ENCODE results near the gene ALCAM. TPM values are rescaled to one million over a fixed set of nuclear protein-coding genes. Genes with fewer than 3 reads are reported as not detected.
A peak's percentile ranks its signal among the peaks of the same experiment; 100 is the strongest.

ALCAM gene
- polyA plus RNA-seq, 3 donors = 112 to 151 (median 124) TPM

DNA sequence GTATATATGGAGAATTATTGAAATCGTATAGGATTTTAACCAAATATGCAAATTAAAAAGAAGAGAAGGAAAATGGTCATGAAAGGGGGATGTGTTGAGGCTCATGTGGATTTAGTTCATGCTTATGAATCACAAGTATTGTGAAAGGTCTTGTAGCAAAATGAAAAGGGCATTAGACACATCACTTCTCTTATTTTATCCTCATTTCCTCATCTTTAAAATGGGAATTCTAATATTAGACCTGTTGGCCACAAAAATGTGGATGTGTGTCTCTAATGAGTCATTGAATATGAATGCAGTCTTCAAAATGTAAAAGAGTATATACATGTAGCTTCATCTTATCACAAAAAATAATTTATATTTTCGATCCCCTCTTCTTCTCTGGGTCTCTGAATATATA is 14.9 kb upstream of the ALCAM start:
- DNase-seq (ENCODE audit: extremely low read depth in 1 of 11, low read depth in 9 of 11, low spot score in 4 of 11) = no peak

DNA sequence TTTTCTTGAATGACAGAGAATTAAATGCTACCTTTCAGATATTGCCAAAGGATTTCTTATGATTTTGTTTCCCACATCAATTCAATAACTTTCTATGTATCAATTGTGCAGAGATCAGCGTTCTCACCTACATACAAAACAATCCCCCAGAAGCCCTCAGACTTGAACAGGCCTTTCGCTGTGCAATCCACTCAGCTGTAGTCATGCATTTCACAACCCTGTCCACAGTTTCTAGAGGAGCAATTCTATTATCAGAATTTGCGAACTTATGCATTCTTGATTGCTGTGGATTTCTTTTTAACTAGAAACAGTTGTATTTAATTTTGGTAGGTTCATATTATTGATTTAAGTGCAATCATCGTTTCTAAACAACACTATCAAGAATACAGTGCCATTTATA is 13.7 kb upstream of the ALCAM start:
- no peak for DNase-seq (ENCODE audit: extremely low read depth in 1 of 11, low read depth in 9 of 11, low spot score in 4 of 11)

DNA sequence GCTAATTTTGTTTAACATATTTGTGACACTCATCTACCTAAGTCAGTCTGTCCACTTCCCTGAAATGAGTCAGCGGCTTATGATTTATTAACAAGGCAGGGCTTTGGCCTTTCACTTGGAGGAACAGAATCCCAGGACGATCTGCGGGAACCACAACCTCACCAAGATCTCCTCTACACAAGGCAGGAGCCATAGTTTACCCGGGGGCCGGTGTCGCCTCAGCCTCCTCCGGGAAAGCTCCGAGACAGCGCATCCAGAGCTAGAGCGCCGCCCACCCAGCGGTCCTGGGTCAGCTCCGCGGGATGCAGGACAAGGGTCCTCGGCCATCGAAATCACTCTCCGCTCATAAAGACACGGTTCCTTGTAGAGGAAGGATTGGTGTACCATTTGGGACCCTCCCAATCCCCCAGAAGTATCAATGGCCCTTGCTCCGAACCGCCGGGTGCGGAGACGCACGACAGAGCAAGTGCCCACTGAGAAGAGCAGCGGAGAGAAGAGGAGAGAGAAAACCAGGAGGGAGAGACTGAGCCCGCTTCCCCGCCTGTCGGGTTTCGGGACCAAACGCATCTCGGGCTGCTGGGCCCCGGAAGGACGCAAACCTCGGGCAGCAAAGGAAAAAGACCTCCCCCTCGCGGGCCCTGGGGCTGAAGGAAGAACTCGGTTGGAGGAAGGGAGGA is 13.1 kb upstream of the ALCAM start:
- peak in 6 of 11 donors; percentile 10 to 28 (median 18) for DNase-seq (ENCODE audit: extremely low read depth in 1 of 11, low read depth in 9 of 11, low spot score in 4 of 11)

GRCh38 chr3:105354429-105354828 is 12.3 kb upstream of the ALCAM start:
- DNase-seq (ENCODE audit: extremely low read depth in 1 of 11, low read depth in 9 of 11, low spot score in 4 of 11) = no peak

DNA sequence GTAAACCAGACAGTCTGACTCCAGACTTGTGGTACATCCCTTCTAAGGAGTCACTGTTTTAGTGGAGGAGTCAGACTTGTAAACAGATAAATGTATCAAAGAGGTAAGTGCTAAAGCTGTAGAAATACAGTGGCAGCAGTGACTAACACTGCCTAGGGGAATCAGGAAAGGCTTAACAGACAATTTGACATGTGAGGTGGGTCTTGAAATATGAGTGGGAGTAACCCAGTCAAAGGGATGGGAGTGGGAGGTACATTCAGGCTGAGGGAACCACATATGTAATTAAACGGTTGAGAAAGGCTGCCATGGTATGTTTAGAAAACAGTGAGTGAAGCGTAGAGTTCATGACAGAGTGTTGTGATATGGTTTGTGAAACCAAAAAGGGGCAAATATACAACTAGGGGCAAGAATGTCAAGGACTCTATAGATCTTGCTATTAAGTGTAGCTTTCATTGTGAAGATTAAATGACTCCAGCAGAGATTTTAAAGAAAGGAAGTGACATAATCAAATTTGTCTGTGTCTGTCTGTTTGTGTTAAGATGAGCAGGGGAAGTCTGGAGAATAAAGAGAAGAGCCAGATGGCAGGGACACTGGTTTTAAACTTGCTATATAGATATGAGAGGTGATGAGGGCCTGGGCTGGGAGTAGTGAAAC is 11.2 kb upstream of the ALCAM start:
- DNase-seq (ENCODE audit: extremely low read depth in 1 of 11, low read depth in 9 of 11, low spot score in 4 of 11) = peak in 4 of 11 donors; percentile 12 to 43 (median 34)

GRCh38 chr3:105356396-105356795 is 10.3 kb upstream of the ALCAM start:
- no peak for DNase-seq (ENCODE audit: extremely low read depth in 1 of 11, low read depth in 9 of 11, low spot score in 4 of 11)

GRCh38 chr3:105356988-105357387 is 9.7 kb upstream of the ALCAM start:
- DNase-seq (ENCODE audit: extremely low read depth in 1 of 11, low read depth in 9 of 11, low spot score in 4 of 11) = no peak

GRCh38 chr3:105359098-105359762 is 7.5 kb upstream of the ALCAM start:
- DNase-seq (ENCODE audit: extremely low read depth in 1 of 11, low read depth in 9 of 11, low spot score in 4 of 11) = no peak

DNA sequence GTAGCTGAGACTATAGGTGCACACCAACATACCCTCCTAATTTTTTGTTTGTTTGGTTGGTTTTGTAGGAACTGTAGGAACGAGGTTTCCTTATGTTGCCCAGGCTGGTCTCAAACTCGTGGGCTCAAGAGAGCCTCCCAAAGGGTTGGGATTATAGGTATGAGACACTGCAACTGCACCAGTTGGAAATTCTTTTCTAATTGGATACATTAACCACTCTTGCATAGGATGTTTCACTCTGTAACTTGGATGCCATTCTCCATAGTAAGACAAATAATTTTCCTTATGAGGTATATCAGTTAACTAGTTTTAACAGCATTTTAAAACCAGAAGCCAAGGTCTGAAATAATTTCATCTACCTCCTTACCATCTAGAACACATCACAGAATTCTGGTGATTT is 6.7 kb upstream of the ALCAM start:
- no peak for DNase-seq (ENCODE audit: extremely low read depth in 1 of 11, low read depth in 9 of 11, low spot score in 4 of 11)

DNA sequence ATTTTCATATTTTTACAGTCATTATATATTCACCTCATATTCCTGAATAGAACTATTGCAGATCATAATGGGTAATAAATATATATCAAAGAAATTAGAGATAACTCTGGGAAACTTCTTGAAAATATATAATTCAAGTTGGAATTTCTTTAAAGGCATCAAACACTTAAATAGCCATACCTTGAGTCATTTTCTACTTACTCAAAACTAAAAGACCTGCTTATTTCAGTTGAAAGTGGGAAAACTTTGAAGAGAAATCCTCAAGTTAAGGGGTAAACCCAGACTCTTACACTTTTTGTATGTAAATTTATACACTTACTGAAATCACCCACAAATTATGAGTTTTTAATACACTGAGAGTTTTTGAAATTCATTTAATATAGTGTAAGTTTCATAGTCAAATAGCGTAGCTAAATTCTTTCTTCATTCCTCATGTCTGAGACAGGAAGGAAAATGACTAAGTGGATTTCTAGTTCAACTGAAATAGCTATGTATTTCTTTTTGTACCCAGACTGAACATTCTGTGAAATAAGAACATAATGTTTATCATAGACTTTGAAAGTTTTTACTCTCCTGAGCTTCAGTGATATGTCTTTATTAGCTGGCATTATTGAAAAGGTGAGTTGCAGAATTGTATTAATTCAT is 4.6 kb upstream of the ALCAM start:
- DNase-seq (ENCODE audit: extremely low read depth in 1 of 11, low read depth in 9 of 11, low spot score in 4 of 11) = no peak

GRCh38 chr3:105364128-105364527 is 2.6 kb upstream of the ALCAM start:
- DNase-seq (ENCODE audit: extremely low read depth in 1 of 11, low read depth in 9 of 11, low spot score in 4 of 11) = no peak

DNA sequence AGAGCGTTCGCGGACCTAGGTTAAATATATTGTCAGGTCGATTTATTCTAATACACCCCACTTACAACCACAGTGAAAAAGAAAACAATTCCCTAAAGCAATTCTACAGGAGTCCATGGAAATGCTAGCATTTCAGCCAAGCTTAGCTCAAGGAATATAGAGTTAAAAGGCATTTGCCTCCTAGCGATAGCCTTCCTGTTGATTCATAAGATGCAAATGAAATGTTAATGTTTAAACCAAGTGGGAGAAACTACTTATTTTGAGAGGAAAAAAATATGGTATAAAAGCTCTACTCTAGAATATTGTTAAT is 1.7 kb upstream of the ALCAM start:
- peak in 2 of 11 donors; percentile 19 to 33 for DNase-seq (ENCODE audit: extremely low read depth in 1 of 11, low read depth in 9 of 11, low spot score in 4 of 11)

DNA sequence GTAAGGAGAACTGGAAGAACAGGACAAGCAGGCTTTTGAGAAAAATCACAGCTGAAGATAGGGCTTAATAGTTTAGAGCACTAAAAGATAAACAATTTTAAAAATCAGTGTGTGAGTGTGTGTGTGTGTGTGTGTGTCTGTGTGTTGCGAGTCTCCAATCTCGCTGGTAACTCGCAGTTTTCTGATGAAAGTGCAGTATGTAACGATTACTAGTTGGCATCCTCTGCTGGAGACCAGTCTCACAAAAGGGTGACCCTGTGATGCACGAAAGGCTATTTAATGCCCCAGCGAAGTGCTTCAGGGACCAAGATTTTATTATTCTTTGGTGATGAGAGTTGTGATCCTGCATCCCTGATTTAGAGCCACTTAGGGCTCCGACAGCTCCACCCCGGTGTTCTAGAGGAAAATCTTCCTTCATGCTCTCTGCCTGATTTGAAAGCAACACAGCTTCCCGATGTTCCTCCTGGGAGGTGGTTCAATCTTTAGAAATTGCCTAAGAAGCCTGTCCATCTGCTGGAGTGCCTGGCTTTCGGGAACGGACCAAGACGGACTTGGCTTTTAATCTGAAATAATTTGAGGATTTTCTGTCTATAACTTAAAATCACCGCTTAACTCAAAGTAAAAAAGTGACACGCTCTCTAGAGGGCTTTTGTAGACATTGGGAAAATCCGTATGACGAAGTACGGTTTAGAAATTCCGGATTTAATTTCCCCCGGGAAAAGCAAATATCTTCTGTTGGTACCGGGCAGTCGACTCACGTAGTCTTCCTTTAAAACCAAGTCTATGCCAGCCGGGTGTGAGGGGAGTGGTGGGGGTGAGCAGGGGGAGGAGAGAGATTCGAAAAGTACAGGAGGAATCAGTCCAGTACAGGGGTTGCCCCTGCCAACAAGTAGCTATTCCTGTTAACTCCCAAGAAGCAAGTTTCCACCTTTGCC is 1.1 kb upstream of the ALCAM start:
- peak in 10 of 11 donors; percentile 15 to 66 (median 32) for DNase-seq (ENCODE audit: extremely low read depth in 1 of 11, low read depth in 9 of 11, low spot score in 4 of 11)

DNA sequence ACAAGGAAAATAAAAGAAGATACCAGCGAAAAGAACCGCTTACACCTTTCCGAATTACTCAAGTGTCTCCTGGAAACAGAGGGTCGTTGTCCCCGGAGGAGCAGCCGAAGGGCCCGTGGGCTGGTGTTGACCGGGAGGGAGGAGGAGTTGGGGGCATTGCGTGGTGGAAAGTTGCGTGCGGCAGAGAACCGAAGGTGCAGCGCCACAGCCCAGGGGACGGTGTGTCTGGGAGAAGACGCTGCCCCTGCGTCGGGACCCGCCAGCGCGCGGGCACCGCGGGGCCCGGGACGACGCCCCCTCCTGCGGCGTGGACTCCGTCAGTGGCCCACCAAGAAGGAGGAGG is 325 bp downstream of the ALCAM start:
- peak in 4 of 11 donors; percentile 13 to 38 (median 21) for DNase-seq (ENCODE audit: extremely low read depth in 1 of 11, low read depth in 9 of 11, low spot score in 4 of 11)

DNA sequence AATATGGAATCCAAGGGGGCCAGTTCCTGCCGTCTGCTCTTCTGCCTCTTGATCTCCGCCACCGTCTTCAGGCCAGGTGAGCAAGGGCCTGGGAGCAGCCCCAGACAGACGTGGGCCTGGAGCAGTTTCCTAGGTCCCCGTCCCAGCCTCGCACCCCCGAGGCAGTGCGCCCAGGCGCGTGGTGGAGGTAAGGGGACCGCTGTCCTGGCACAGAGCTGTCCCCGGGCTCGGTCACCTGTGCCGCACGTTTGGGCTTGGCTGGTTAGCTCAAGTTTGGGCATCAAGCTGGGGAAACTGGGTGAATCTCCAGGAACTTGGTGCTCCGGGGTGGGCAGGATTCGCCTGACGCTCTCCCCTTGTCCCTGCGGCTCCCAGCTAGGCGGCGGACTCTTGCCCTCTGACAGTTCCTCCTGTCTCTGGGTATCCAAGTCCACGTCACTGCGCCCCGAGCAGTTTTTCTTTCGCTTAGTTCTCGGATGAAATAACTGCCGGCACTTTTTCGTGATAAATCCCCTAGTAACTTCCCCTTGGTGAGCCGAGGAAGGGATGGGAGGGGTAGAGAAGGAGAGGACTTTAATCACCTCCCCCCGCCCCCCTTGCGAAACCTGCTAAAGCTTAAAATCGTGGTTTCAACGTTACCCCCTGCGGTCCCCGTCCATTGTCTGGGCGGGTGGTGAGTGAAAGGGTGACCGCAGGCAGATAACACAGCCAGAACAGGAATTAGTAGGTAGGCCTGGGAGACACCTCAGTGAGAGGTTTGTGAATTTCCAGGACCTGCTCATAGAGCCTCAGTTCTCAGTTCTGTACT is 901 bp downstream of the ALCAM start:
- peak in 9 of 11 donors; percentile 16 to 43 (median 29) for DNase-seq (ENCODE audit: extremely low read depth in 1 of 11, low read depth in 9 of 11, low spot score in 4 of 11)

DNA sequence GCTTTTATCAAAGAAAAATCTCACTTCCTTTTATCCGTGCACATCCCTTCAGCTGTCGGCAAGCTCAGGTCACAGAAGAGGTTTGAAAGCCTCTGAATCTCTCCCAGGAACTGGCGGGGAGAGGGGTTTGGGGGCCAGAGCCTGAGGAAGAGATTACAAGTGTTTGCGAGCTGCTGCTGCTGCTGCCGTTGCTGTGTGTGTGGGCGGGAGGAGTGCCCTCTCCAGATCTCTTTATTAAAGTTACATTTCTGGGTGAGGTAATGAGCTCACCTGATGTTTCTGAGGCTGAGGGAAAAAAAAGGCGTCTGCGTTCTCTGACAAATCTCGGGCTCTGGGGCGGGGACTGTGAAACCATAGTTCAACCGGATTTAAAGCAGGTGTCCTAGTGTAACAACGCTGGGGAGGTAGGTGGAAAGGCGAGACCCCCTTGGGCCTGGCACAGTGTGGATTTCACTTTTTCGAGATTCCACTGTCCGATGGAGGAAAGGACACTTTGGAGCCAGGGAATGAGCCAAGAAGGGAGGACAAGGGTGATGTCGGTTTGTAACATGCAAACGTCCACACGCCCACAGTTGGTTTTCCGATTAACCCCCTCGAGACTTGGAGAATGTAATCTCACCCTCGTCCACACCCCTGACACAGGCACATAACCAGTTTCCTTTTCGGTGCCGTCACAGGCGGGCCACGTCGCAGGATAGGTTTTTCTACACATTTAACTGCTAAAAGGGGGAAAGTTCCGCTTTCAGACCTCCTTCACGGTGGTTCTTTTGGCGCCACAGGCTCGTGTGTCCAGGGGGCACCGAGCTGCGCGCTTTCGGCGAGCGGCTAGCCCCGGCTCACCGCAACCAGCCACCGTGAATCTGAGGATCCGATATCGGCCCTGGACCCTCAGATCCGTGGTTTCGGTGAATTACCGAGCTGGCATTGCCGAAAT is 2.1 kb downstream of the ALCAM start:
- peak in 8 of 11 donors; percentile 20 to 51 (median 32) for DNase-seq (ENCODE audit: extremely low read depth in 1 of 11, low read depth in 9 of 11, low spot score in 4 of 11)

Measured in renal cortex interstitium (tissue), 11 donors.